Measurements from ENCODE around the gene PERP.

PERP gene

DNA sequence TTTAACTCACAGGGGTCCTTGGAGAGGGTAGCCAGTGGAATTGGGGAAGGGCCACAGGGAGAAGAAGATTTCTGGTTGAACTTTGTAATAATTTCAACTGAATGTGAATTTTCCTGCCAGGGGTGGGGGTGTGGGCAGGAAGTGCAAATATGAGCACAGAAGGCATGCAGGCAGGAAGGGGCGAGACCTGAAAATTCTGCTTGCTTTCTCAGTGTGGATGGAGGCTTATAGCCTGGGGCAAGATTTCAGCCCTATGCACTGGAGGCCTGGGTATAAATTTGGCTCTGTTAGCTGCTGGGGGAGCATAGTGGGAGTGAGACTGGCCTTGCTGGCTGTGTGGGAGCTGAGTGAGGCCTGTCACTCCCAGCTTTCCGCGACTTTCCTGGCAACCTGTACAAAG lies 54.4 kb downstream of the PERP start:
- no peaks in the 10 kb centered on the region for H3K4me1 ChIP-seq (ENCODE audit: control insufficient read depth, low read length)
- no peak overlapping the region for H3K27ac ChIP-seq (ENCODE audit: low read depth, low read length)
- H3K9me3 ChIP-seq (ENCODE audit: control insufficient read depth, insufficient read depth, low read length) = no peaks in the 10 kb centered on the region; the same call in 1 of the 2 replicates
- no peaks in the 10 kb centered on the region for H3F3A ChIP-seq (ENCODE audit: control insufficient read depth, insufficient read depth)
- H3K27me3 ChIP-seq (ENCODE audit: control insufficient read depth, low read length) = no peaks in the 10 kb centered on the region
- no peaks in the 10 kb centered on the region for H3K79me2 ChIP-seq (ENCODE audit: control insufficient read depth, low read length)
- no peak for TF ChIP-seq EZH2phosphoT487 (IDR thresholded peaks at IDR 0.05; ENCODE audit: borderline replicate concordance, low read length)
- TF ChIP-seq, protein P1, sequence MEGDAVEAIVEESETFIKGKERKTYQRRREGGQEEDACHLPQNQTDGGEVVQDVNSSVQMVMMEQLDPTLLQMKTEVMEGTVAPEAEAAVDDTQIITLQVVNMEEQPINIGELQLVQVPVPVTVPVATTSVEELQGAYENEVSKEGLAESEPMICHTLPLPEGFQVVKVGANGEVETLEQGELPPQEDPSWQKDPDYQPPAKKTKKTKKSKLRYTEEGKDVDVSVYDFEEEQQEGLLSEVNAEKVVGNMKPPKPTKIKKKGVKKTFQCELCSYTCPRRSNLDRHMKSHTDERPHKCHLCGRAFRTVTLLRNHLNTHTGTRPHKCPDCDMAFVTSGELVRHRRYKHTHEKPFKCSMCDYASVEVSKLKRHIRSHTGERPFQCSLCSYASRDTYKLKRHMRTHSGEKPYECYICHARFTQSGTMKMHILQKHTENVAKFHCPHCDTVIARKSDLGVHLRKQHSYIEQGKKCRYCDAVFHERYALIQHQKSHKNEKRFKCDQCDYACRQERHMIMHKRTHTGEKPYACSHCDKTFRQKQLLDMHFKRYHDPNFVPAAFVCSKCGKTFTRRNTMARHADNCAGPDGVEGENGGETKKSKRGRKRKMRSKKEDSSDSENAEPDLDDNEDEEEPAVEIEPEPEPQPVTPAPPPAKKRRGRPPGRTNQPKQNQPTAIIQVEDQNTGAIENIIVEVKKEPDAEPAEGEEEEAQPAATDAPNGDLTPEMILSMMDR (IDR thresholded peaks at IDR 0.05; ENCODE audit: low read depth, low read length, poor library complexity, severe bottlenecking) = no peak
- no peaks in the 10 kb centered on the region for H4K20me1 ChIP-seq (ENCODE audit: control insufficient read depth, insufficient read depth, low read depth, low read length)
- no peak overlapping the region for H3K4me3 ChIP-seq (ENCODE audit: low read length)
- no peaks in the 10 kb centered on the region for H3K9me2 ChIP-seq (replicated peaks; ENCODE audit: control insufficient read depth, low read length)
- no peaks in the 10 kb centered on the region for H3K36me3 ChIP-seq (ENCODE audit: control insufficient read depth, low read length)
- H3K4me2 ChIP-seq (ENCODE audit: low read length) = no peak overlapping the region

DNA sequence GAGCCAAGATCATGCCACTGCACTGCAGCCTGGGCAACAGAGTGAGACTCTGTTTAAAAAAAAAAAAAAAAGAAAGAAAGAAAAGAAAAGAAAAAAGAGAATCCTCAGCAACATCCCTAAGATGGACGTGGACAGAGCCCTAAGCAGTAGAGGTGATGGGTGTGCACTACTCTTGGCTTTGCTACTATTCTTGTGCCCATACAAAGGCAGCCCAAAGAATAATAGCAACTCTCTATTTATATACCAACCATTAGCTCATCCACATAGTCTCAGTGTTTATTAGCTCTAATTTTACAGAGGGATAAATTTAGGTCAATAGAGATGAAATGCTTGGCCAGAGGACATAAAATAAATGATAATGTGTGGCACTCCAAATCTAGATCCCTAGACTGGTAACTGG lies 62.2 kb downstream of the PERP start:
- no peak for TF ChIP-seq EZH2phosphoT487 (IDR thresholded peaks at IDR 0.05; ENCODE audit: borderline replicate concordance, low read length)
- TF ChIP-seq, protein P1 (IDR thresholded peaks at IDR 0.05; ENCODE audit: low read depth, low read length, poor library complexity, severe bottlenecking) = no peak
- Histone ChIP-seq H3K79me2 (ENCODE audit: control insufficient read depth, low read length) (no peaks in the 10 kb centered on the region), H3K9me3 (ENCODE audit: control insufficient read depth, insufficient read depth, low read length) (no peaks in the 10 kb centered on the region), H3K4me3 (ENCODE audit: low read length) (no peak overlapping the region), H3K27ac (ENCODE audit: low read depth, low read length) (no peak overlapping the region), H3K4me2 (ENCODE audit: low read length) (no peak overlapping the region), H4K20me1 (ENCODE audit: control insufficient read depth, insufficient read depth, low read depth, low read length) (no peaks in the 10 kb centered on the region), H3F3A (ENCODE audit: control insufficient read depth, insufficient read depth) (no peaks in the 10 kb centered on the region), H3K27me3 (ENCODE audit: control insufficient read depth, low read length) (no peaks in the 10 kb centered on the region), H3K4me1 (ENCODE audit: control insufficient read depth, low read length) (no peaks in the 10 kb centered on the region), H3K36me3 (ENCODE audit: control insufficient read depth, low read length) (no peaks in the 10 kb centered on the region), H3K9me2 (replicated peaks; ENCODE audit: control insufficient read depth, low read length) (no peaks in the 10 kb centered on the region)

DNA sequence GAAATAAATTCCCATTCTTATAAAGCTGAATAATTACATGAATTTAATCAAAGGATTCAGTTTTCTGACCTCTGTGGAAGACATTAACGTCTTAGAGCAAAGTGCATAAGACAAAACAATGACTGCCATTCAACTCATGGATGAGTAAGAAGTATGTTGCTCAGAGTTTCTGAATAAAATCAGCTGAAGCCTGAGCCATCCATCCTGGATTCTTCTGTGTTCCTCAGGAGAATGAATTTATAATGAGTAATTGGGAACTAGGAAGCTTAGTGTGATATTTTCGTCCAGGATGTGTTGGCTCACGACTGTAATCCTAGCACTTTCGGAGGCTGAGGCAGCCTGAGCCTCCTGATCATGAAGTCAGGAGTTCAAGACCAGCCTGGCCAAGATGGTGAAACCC lies 62.8 kb downstream of the PERP start:
- H3K9me3 ChIP-seq (ENCODE audit: control insufficient read depth, insufficient read depth, low read length) = no peaks in the 10 kb centered on the region
- H3K4me1 ChIP-seq (ENCODE audit: control insufficient read depth, low read length) = no peaks in the 10 kb centered on the region
- TF ChIP-seq EZH2phosphoT487 (IDR thresholded peaks at IDR 0.05; ENCODE audit: borderline replicate concordance, low read length) = no peak
- TF ChIP-seq, protein P1 (IDR thresholded peaks at IDR 0.05; ENCODE audit: low read depth, low read length, poor library complexity, severe bottlenecking) = no peak
- no peaks in the 10 kb centered on the region for H3K36me3 ChIP-seq (ENCODE audit: control insufficient read depth, low read length)
- H3K79me2 ChIP-seq (ENCODE audit: control insufficient read depth, low read length) = no peaks in the 10 kb centered on the region
- no peak overlapping the region for H3K4me3 ChIP-seq (ENCODE audit: low read length)
- no peak overlapping the region for H3K27ac ChIP-seq (ENCODE audit: low read depth, low read length)
- H3K4me2 ChIP-seq (ENCODE audit: low read length) = no peak overlapping the region
- H4K20me1 ChIP-seq (ENCODE audit: control insufficient read depth, insufficient read depth, low read depth, low read length) = no peaks in the 10 kb centered on the region
- H3K9me2 ChIP-seq (replicated peaks; ENCODE audit: control insufficient read depth, low read length) = no peaks in the 10 kb centered on the region
- no peaks in the 10 kb centered on the region for H3K27me3 ChIP-seq (ENCODE audit: control insufficient read depth, low read length)
- no peaks in the 10 kb centered on the region for H3F3A ChIP-seq (ENCODE audit: control insufficient read depth, insufficient read depth)
